Activated B cell treated with CpG ODN at 0.5 μM for 24 hours (primary cell): ENCODE data around the gene TRERF1. TPM values are rescaled to one million over a fixed set of nuclear protein-coding genes. Genes with fewer than 3 reads are reported as not detected.

ENCODE experiments used
- ATAC-seq: fragments of 200-7000 bp; cut with Tn5 transposase; one replicate; pipeline ENCODE4 v1.10.0; 2021; ENCODE audit warnings: low read depth, mild to moderate bottlenecking, moderate library complexity
- CTCF ChIA-PET: fragments of 350-600 bp; sonication (Branson Sonifier 250); formaldehyde crosslinking; loops from one replicate; lab custom pipeline; 2021; ENCODE audit warnings: antibody characterized with exemption; lab: Charles Lee
- POLR2A ChIA-PET: fragments of 350-600 bp; sonication (Branson Sonifier 250); formaldehyde crosslinking; loops from one replicate; lab custom pipeline; 2021; ENCODE audit warnings: antibody characterized with exemption; lab: Charles Lee
- DNase-seq: peaks from one replicate; pipeline ENCODE4 v3.0.0; 2022
- H3K27ac Mint-ChIP-seq: one replicate; pipeline ENCODE4 v1.8.0; 2020; ENCODE audit warnings: mixed read lengths
- H3K27me3 Mint-ChIP-seq: one replicate; pipeline ENCODE4 v1.8.0; 2021; ENCODE audit warnings: mixed read lengths
- H3K36me3 Mint-ChIP-seq: one replicate; pipeline ENCODE4 v1.8.0; 2021; ENCODE audit warnings: low read depth, mixed read lengths
- H3K4me1 Mint-ChIP-seq: one replicate; pipeline ENCODE4 v1.8.0; 2021; ENCODE audit warnings: mixed read lengths
- H3K4me3 Mint-ChIP-seq: one replicate; pipeline ENCODE4 v1.8.0; 2020; ENCODE audit warnings: mild to moderate bottlenecking, mixed read lengths
- H3K9me3 Mint-ChIP-seq: one replicate; pipeline ENCODE4 v1.8.0; 2020; ENCODE audit warnings: mixed read lengths
- CTCF ChIP-seq: fragments of 200-600 bp; IDR thresholded peaks from one replicate; pipeline ENCODE4 v1.8.0; 2022; ENCODE audit warnings: antibody characterized with exemption, mild to moderate bottlenecking
- intact Hi-C: fragments of 100-400 bp; cut with micrococcal nuclease; formaldehyde crosslinking; loops from one replicate; pipeline ENCODE4 v1.15.1; 2024
- total RNA-seq: library from RNA; stranded (reverse); gene quantifications from 2 replicates; pipeline ENCODE4 v1.2.3, GENCODE V29; 2022

TRERF1 gene
- total RNA-seq, 1 donor from 2014 or later = 4.1 TPM

- peaks cover 2% of the 10 kb centered on the region for H3K27me3 Mint-ChIP-seq
- intact Hi-C loops = no loop called here
- peak overlapping the region; percentile 11 for H3K4me3 Mint-ChIP-seq
- CTCF ChIA-PET = no interaction called here
- no peak overlapping the region for H3K27ac Mint-ChIP-seq
- ATAC-seq (peak; percentile 50), DNase-seq (no peak)
- peaks cover 5% of the 10 kb centered on the region for H3K4me1 Mint-ChIP-seq
- TF ChIP-seq CTCF = no peak
- POLR2A ChIA-PET = interaction anchor here (0.6 kb wide), 1 partner anchor 390 kb away, joined by 4 read pairs; no protein-coding TSS in a partner anchor
- H3K9me3 Mint-ChIP-seq = no peaks in the 10 kb centered on the region
- H3K36me3 Mint-ChIP-seq = no peaks in the 10 kb centered on the region
Measured at GRCh38 chr6:42177514-42178364, 274.0 kb downstream of the TRERF1 start.

- POLR2A ChIA-PET = interaction anchor here (0.6 kb wide), 1 partner anchor 389 kb away, joined by 4 read pairs; no protein-coding TSS in a partner anchor
- Mint-ChIP-seq H3K4me1 (peaks cover 5% of the 10 kb centered on the region), H3K4me3 (no peak overlapping the region), H3K9me3 (no peaks in the 10 kb centered on the region), H3K36me3 (no peaks in the 10 kb centered on the region), H3K27ac (no peak overlapping the region), H3K27me3 (peaks cover 2% of the 10 kb centered on the region)
- TF ChIP-seq CTCF = no peak
- no peak for ATAC-seq
- intact Hi-C loops = no loop called here
- DNase-seq = no peak
- CTCF ChIA-PET = no interaction called here
Measured at GRCh38 chr6:42176981-42177380, 274.7 kb downstream of the TRERF1 start.

- no peak overlapping the region for H3K4me3 Mint-ChIP-seq
- no peaks in the 10 kb centered on the region for H3K9me3 Mint-ChIP-seq
- ATAC-seq = no peak
- no peaks in the 10 kb centered on the region for H3K36me3 Mint-ChIP-seq
- no peak for TF ChIP-seq CTCF
- DNase-seq = no peak
- intact Hi-C loops = no loop called here
- H3K4me1 Mint-ChIP-seq = peaks cover 5% of the 10 kb centered on the region
- CTCF ChIA-PET = interaction anchor here (0.6 kb wide), 1 partner anchor 249 kb away, joined by 3 read pairs; no protein-coding TSS in a partner anchor
- H3K27ac Mint-ChIP-seq = no peak overlapping the region
- H3K27me3 Mint-ChIP-seq = no peaks in the 10 kb centered on the region
- POLR2A ChIA-PET = no interaction called here
Measured at GRCh38 chr6:42175860-42176259, 275.9 kb downstream of the TRERF1 start.

Other genes starting within 250 kb of the TRERF1 start
- 35.7 and 37.0 TPM in 2 replicates for gene MRPS10, start 234.1 kb downstream of the TRERF1 start, total RNA-seq
- gene UBR2, start 112.1 kb upstream of the TRERF1 start, total RNA-seq = 34.3 and 40.8 TPM in 2 replicates